GM18951 (cell line): ENCODE measurements around the gene OR4D2.

Experiments used
- POLR2A ChIP-seq: IDR thresholded peaks from 4 replicates; pipeline ENCODE4 v1.6.1; 2011; ENCODE audit warnings: mild to moderate bottlenecking; ENCODE audit not compliant: insufficient read length, insufficient read depth; ENCODE audit errors: extremely low read depth
- in situ Hi-C: fragments of 300-500 bp; cut with MboI; formaldehyde crosslinking; loops from one replicate; pipeline ENCODE4 v1.12.0; 2022; ENCODE audit warnings: low sequenced_read_pairs, mixed read lengths, inconsistent platforms; ENCODE audit not compliant: unreplicated experiment

OR4D2 gene

GRCh38 chr17:58156839-58157803, 9.7 kb upstream of the OR4D2 start:
- in situ Hi-C loops = no loop called here
- TF ChIP-seq POLR2A = no peak

GRCh38 chr17:58158181-58158580, 8.6 kb upstream of the OR4D2 start:
- in situ Hi-C loops = no loop called here
- TF ChIP-seq POLR2A = no peak

GRCh38 chr17:58161566-58161965, 5.2 kb upstream of the OR4D2 start:
- no peak for TF ChIP-seq POLR2A
- in situ Hi-C loops = no loop called here

- no peak for TF ChIP-seq POLR2A
- in situ Hi-C loops = no loop called here
Measured at GRCh38 chr17:58165981-58166380, 801 bp upstream of the OR4D2 start.

DNA sequence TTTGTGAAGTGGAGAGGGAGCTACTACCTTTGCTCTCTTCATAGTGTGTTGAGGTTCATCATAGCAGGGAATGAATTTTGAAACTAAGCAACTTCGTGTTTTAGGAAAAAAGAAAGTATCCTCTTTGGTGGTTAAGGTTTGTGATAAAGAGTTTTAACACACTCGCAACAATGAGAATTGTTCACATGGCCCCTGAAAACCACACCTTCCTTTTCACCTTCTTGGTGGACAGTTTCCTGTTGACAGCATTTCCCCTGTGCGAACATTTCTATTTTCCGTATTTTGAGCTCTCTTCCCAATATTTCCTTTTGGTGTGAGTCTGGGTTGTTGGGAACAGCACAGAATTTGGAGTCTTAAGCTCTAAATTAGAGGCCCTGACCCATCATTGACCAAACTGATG, 3.8 kb downstream of the OR4D2 start:
- in situ Hi-C loops = no loop called here
- no peak for TF ChIP-seq POLR2A

GRCh38 chr17:58172369-58173071, 5.7 kb downstream of the OR4D2 start:
- TF ChIP-seq POLR2A = no peak
- in situ Hi-C loops = no loop called here

DNA sequence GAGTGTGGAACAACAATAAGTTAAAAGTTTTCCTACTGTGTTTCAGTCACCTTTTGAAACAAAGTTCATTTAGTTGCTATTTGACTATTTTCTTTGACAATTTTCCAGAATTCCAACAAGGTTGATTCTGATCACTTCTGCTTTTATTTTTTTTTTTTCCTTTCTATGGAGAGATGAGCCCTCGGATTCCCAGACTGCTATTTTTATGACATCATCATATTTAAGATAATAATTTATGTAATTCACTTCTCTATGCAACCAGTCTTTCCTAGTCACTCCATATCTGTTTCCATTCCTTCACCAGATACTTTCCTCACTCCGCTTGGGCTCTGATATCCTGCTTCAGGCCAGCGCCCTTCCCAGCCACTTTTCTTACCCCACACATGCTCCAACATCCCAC, 8.1 kb downstream of the OR4D2 start:
- TF ChIP-seq POLR2A = no peak
- in situ Hi-C loops = no loop called here

DNA sequence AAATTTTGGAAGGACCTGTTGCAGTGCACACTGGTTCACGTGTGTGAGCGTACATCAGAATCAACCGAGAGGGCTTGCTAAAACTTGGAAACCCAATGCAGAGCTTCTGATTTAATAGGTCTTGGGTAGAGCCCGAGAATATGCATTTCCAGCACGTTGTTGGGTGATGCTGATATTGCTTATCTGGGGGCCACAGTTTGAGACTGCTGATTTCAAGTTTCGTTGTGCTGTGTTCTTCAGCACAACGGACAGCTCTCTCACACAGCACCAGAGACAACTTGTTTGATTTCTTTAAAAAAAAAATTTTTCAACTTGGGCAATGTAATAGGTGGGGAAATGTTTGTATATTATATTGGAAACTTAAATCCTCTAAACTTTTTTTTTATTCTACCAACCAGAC, 9.4 kb downstream of the OR4D2 start:
- in situ Hi-C loops = no loop called here
- no peak for TF ChIP-seq POLR2A

GRCh38 chr17:58181796-58182195, 15.0 kb downstream of the OR4D2 start:
- TF ChIP-seq POLR2A = no peak
- in situ Hi-C loops = no loop called here

DNA sequence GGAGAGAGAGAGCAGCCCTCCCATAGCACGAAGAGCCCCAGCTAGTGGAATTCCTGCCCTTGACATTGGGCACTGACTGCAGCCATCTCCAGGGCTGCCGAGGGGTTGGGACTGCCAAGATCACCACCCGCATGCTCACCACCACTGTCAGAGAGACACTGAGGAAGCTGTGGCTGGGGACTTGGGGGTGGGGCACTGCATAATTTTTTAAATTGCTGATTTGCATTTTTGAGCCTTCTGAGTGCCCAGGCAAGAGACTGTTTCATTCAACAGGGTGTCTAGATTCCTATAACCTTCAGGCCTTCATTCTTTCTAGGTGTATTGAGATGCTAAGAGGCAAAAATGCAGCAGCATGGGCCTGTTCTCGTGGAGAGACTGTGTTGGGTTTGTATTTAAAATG, 16.7 kb downstream of the OR4D2 start:
- in situ Hi-C loops = no loop called here
- no peak for TF ChIP-seq POLR2A

GRCh38 chr17:58184308-58184985, 17.7 kb downstream of the OR4D2 start:
- in situ Hi-C loops = no loop called here
- TF ChIP-seq POLR2A = no peak

DNA sequence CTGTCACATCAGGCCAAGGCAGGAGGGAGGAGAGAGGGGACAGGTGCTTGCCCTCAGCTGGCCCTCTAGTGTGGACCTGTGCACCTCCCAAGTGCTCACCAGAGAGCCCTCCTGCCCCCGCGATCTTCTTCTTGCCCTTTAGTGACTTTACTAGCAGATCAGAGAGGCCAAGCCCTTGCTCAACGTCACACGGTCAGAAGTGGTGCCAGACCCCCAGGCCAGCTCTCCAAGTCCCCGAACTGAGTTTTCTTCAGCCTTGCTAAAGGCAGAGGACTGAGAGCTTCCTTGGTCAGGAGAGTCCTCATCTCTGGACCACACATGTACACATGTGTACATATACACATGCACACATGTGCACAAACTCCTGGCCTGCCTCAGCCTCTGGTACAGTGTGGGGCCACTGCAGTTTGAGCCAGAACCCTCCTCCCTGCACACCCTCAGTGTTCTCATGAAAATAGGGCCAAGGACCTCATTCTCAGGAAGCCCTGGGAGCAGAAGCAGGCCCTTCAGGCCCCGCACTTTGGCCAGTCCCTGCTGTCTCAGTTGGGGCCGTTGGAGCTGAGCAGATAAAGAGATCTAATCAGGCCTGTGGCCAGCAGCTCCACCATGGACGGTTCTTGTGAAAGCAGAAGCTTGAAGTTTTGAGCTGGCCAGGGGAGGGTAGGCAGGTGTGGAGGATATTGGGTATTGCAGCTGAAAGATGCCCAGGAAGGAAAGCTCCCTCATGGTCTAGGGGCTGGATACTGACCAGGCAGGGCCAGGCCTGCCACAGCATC, 18.4 kb downstream of the OR4D2 start:
- in situ Hi-C loops = no loop called here
- no peak for TF ChIP-seq POLR2A

DNA sequence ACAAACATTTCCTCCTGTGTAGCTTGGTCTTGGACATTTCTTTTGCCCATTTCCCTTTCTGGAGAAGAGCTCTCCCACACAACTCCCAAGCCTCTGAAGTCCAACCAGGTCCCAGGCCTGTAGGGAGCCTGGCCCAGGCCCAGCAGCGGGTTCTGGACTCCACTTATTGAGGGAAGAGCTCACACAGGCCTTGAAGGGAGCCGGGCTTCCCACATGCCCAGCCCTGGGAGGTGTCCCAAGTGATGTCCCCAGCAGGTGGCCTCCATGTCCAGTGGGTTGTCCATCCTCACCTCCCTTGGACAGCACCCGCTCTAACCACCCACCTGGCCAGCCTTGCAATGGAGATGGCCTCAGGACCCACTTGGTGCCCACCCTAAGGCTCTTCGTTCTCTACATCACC, 19.8 kb downstream of the OR4D2 start:
- in situ Hi-C loops = no loop called here
- no peak for TF ChIP-seq POLR2A
